HG03108 (cell line): ENCODE results near the gene ZDHHC11B.
"Not testable (repeated sequence)": the region's sequence is repeated elsewhere in the genome, so short reads cannot be mapped to it uniquely, and the experiment has no call there.

Experiments used
- ATAC-seq: cut with Tn5 transposase; IDR thresholded peaks from one replicate; pipeline ENCODE4 v1.9.1; 2021; ENCODE audit warnings: moderate library complexity; ENCODE audit not compliant: unreplicated experiment

ZDHHC11B gene

GRCh38 chr5:688348-689010 is 96.0 kb downstream of the ZDHHC11B start:
- ATAC-seq, result not testable (repeated sequence)

- ATAC-seq, result not testable (repeated sequence)
These were observed 97.6 kb downstream of the ZDHHC11B start for GRCh38 chr5:686936-687335.

- not testable (repeated sequence) for ATAC-seq
These were observed 98.4 kb downstream of the ZDHHC11B start for GRCh38 chr5:686172-686523.

GRCh38 chr5:685262-686171 is 99.0 kb downstream of the ZDHHC11B start:
- ATAC-seq, result no peak

- no peak for ATAC-seq
These were observed 99.7 kb downstream of the ZDHHC11B start for GRCh38 chr5:684751-685216.

GRCh38 chr5:683551-684481 is 100.7 kb downstream of the ZDHHC11B start:
- ATAC-seq, result no peak

- ATAC-seq, result not testable (repeated sequence)
These were observed 101.7 kb downstream of the ZDHHC11B start for GRCh38 chr5:682651-683358.

- ATAC-seq, result not testable (repeated sequence)
These were observed 102.3 kb downstream of the ZDHHC11B start for GRCh38 chr5:682216-682615.

GRCh38 chr5:681317-682191 is 103.0 kb downstream of the ZDHHC11B start:
- ATAC-seq, result not testable (repeated sequence)

GRCh38 chr5:680836-681235 is 103.7 kb downstream of the ZDHHC11B start:
- not testable (repeated sequence) for ATAC-seq

- not testable (repeated sequence) for ATAC-seq
These were observed 104.3 kb downstream of the ZDHHC11B start for GRCh38 chr5:680118-680795.

GRCh38 chr5:679166-679895 is 105.2 kb downstream of the ZDHHC11B start:
- not testable (repeated sequence) for ATAC-seq

- not testable (repeated sequence) for ATAC-seq
These were observed 106.0 kb downstream of the ZDHHC11B start for GRCh38 chr5:678521-678920.

- ATAC-seq, result no peak
These were observed 107.1 kb downstream of the ZDHHC11B start for GRCh38 chr5:677131-678101.

GRCh38 chr5:676699-677076 is 107.8 kb downstream of the ZDHHC11B start:
- ATAC-seq, result no peak

GRCh38 chr5:675871-676698 is 108.4 kb downstream of the ZDHHC11B start:
- no peak for ATAC-seq
